Vagina (tissue), 2 donors: ENCODE results near the gene SEPTIN8. TPM values are rescaled to one million over a fixed set of nuclear protein-coding genes. Genes with fewer than 3 reads are reported as not detected.

Experiments
- DNase-seq, 2 donors: peaks; one replicate each; pipeline ENCODE4 v3.0.0-alpha.2; 2017; ENCODE audit errors: extremely low spot score in 2 of 2
- H3K27ac ChIP-seq: fragments of 200-600 bp; sonication (generic); one replicate; pipeline ENCODE4 v1.5.1; 2019
- H3K27me3 ChIP-seq: fragments of 200-600 bp; sonication (generic); one replicate; pipeline ENCODE4 v1.5.1; 2019
- H3K36me3 ChIP-seq, 2 donors: fragments of 200-600 bp; sonication (generic); one replicate each; pipeline ENCODE4 v1.5.1; 2017 to 2019
- H3K4me1 ChIP-seq: fragments of 200-600 bp; sonication (generic); one replicate; pipeline ENCODE4 v1.5.1; 2019
- H3K4me3 ChIP-seq, 2 donors: fragments of 200-600 bp; sonication (generic); 1 replicate in 1 of 2; 2 replicates in 1 of 2; pipeline ENCODE4 v1.5.1; 2016 to 2019
- H3K9me3 ChIP-seq: fragments of 200-600 bp; sonication (generic); one replicate; pipeline ENCODE4 v1.5.1; 2019
- CTCF ChIP-seq, 3 experiments: fragments of 450-650 bp in 2 of 3; fragments of 200-600 bp in 1 of 3; sonication (generic) in 1 of 3; IDR thresholded peaks; one replicate each; pipeline ENCODE4 v1.5.1; 2017 to 2019; ENCODE audit warnings: antibody characterized with exemption in 3 of 3, mild to moderate bottlenecking in 2 of 3, moderate library complexity in 2 of 3
- POLR2A ChIP-seq, 2 donors: fragments of 450-650 bp; IDR thresholded peaks; one replicate each; pipeline ENCODE4 v1.6.1; 2017; ENCODE audit warnings: antibody characterized with exemption in 2 of 2, mild to moderate bottlenecking in 2 of 2, moderate library complexity in 2 of 2
- POLR2AphosphoS5 ChIP-seq, 2 donors: sonication (generic); formaldehyde crosslinking; IDR thresholded peaks; one replicate each; pipeline ENCODE4 v1.9.0; 2017; ENCODE audit warnings: antibody characterized with exemption in 2 of 2, mild to moderate bottlenecking in 2 of 2, low read depth in 1 of 2; ENCODE audit not compliant: insufficient read depth in 1 of 2
- intact Hi-C: fragments of 100-400 bp; cut with DNase I; formaldehyde crosslinking; loops from one replicate; pipeline ENCODE4 v1.15.1; 2023
- total RNA-seq: library from RNA; depleted of rRNA; stranded (reverse); fragments of >200 nt; gene quantifications from one replicate; pipeline ENCODE4 v1.2.3, GENCODE V29; 2016

SEPTIN8 gene
- total RNA-seq, 1 donor from 2014 or later: 52.8 TPM

- Histone ChIP-seq H3K4me1 (no peaks in the 10 kb centered on the region), H3K9me3 (no peaks in the 10 kb centered on the region), H3K27me3 (no peaks in the 10 kb centered on the region), H3K27ac (no peak overlapping the region), H3K36me3 (peaks cover 4 to 10% of the 10 kb centered on the region in 2 donors), H3K4me3 (no peak overlapping the region)
- DNase-seq: peak in 1 of 2 donors; percentile 31
- no peak for TF ChIP-seq POLR2A (IDR thresholded peaks at IDR 0.05)
- TF ChIP-seq POLR2AphosphoS5 (IDR thresholded peaks at IDR 0.05; ENCODE audit: insufficient read depth in 1 of 2, low read depth in 1 of 2): no peak
- no peak for TF ChIP-seq CTCF (IDR thresholded peaks at IDR 0.05)
- intact Hi-C loops: no loop called here
Observed at GRCh38 chr5:132754111-132754510, 22.9 kb downstream of the SEPTIN8 start.

DNA sequence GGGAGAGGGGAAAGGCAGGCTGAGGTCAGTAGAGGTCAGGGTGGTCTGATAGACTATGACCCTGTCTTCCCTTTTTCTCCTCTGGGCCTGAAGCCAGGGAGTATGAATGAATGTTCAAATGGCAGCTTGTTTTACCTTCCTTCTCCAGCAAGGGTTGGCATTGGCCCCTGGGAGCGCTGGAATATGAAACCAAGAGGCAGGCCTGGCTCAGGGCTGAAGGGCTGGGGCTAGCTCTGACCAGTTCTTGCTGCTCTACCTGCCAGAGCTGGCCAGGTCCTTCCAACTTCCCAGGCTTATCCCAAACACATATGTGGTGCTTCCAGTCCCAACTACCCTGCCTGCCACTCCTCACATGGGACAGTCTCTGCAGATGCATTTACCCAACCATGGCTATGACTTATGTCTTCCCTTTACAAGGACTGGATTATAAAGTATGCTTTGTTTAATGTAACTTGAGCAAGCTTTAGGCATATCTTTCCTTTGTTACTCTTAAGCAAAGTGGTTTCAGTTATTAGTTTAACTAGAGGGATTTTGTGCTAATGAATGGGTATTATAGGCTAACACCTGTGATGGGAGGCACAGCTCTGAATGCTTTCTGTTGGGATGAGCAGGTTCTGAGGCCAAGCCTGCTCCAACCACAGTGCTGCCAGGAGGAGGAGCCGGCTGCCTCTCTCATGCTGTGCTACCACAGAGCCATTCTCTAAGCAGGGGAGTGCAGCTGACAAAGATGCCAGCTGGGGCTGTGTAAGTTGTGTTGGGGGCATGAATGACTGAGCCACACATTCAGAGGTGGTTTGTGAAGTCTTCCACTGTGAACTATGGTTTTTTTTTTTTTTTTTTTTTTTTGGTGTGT lies 23.7 kb downstream of the SEPTIN8 start:
- H3K4me1 ChIP-seq: no peaks in the 10 kb centered on the region
- TF ChIP-seq POLR2AphosphoS5 (IDR thresholded peaks at IDR 0.05; ENCODE audit: insufficient read depth in 1 of 2, low read depth in 1 of 2): no peak
- H3K4me3 ChIP-seq: no peak overlapping the region
- intact Hi-C loops: no loop called here
- H3K27ac ChIP-seq: no peak overlapping the region
- peak in 1 of 2 donors; percentile 61 for DNase-seq
- H3K36me3 ChIP-seq: peaks cover 0 to 3% of the 10 kb centered on the region in 2 donors
- no peaks in the 10 kb centered on the region for H3K9me3 ChIP-seq
- no peaks in the 10 kb centered on the region for H3K27me3 ChIP-seq

- H3K27ac ChIP-seq: no peak overlapping the region
- H3K27me3 ChIP-seq: no peaks in the 10 kb centered on the region
- no peaks in the 10 kb centered on the region for H3K9me3 ChIP-seq
- no peaks in the 10 kb centered on the region for H3K4me1 ChIP-seq
- TF ChIP-seq CTCF (IDR thresholded peaks at IDR 0.05): no peak
- TF ChIP-seq POLR2A (IDR thresholded peaks at IDR 0.05): no peak
- TF ChIP-seq POLR2AphosphoS5 (IDR thresholded peaks at IDR 0.05; ENCODE audit: insufficient read depth in 1 of 2, low read depth in 1 of 2): no peak
- H3K36me3 ChIP-seq: no peaks in the 10 kb centered on the region
- no peak overlapping the region for H3K4me3 ChIP-seq
- intact Hi-C loops: no loop called here
- DNase-seq: peak in 1 of 2 donors; percentile 72
Observed at GRCh38 chr5:132752581-132753125, 24.4 kb downstream of the SEPTIN8 start.

- no peak overlapping the region for H3K27ac ChIP-seq
- H3K27me3 ChIP-seq: no peaks in the 10 kb centered on the region
- H3K4me3 ChIP-seq: no peak overlapping the region
- TF ChIP-seq POLR2A (IDR thresholded peaks at IDR 0.05): no peak
- H3K4me1 ChIP-seq: peaks cover 3% of the 10 kb centered on the region
- no peaks in the 10 kb centered on the region for H3K36me3 ChIP-seq
- H3K9me3 ChIP-seq: no peaks in the 10 kb centered on the region
- peak in 1 of 2 donors; percentile 61 for DNase-seq
- intact Hi-C loops: no loop called here
Observed at GRCh38 chr5:132751971-132752580, 25.0 kb downstream of the SEPTIN8 start.

DNA sequence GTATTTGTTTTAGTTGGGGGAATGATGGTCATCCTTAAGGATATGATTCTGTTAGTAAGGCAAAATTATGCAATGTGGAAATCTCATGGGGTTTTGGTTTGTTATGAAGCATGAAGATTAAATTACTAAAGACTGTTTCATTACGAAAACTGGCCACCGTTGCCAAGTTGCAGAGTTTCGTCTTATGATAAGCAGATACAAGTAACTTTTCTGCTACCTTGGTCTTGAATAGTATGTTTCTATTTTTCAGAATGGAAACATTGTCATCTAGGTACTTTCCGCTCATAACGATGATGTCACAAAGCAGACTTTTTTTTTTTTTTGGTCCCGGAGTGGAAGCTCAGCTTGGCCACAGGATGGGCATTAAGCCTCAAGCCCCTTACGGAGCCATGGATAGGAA lies 25.6 kb downstream of the SEPTIN8 start:
- peak in 1 of 2 donors; percentile 18 for TF ChIP-seq POLR2AphosphoS5 (IDR thresholded peaks at IDR 0.05; ENCODE audit: insufficient read depth in 1 of 2, low read depth in 1 of 2)
- TF ChIP-seq POLR2A (IDR thresholded peaks at IDR 0.05): no peak
- TF ChIP-seq CTCF (IDR thresholded peaks at IDR 0.05): no peak
- Histone ChIP-seq H3K27ac (no peak overlapping the region), H3K4me1 (peaks cover 6% of the 10 kb centered on the region), H3K27me3 (no peaks in the 10 kb centered on the region), H3K9me3 (no peaks in the 10 kb centered on the region), H3K4me3 (no peak overlapping the region), H3K36me3 (no peaks in the 10 kb centered on the region)
- intact Hi-C loops: no loop called here
- no peak for DNase-seq
